Ectodermal cell (in vitro differentiated cells): Measurements from ENCODE around the gene HEG1.
A peak's percentile ranks its signal among the peaks of the same experiment; 100 is the strongest.

ENCODE experiments used
- H3K27ac ChIP-seq: 2 replicates; pipeline ENCODE4 v1.7.0; 2013; ENCODE audit warnings: mild to moderate bottlenecking, low read depth, low read length; ENCODE audit not compliant: insufficient read depth, poor library complexity, severe bottlenecking
- H3K27me3 ChIP-seq: 2 replicates; pipeline ENCODE4 v1.7.0; 2013; ENCODE audit warnings: mild to moderate bottlenecking, low read length; ENCODE audit not compliant: insufficient read depth, control insufficient read depth, poor library complexity, severe bottlenecking
- H3K36me3 ChIP-seq: one replicate; pipeline ENCODE4 v1.7.0; 2013; ENCODE audit warnings: low read length; ENCODE audit not compliant: control insufficient read depth, insufficient read depth
- H3K4me1 ChIP-seq: one replicate; pipeline ENCODE4 v1.7.0; 2013; ENCODE audit warnings: low read length; ENCODE audit not compliant: control insufficient read depth, insufficient read depth
- H3K4me3 ChIP-seq: 2 replicates; pipeline ENCODE4 v1.7.0; 2013; ENCODE audit warnings: low read depth, low read length, control low read depth; ENCODE audit not compliant: insufficient read depth
- H3K9me3 ChIP-seq: 2 replicates; pipeline ENCODE4 v1.7.0; 2013; ENCODE audit warnings: mild to moderate bottlenecking, low read length, moderate library complexity; ENCODE audit not compliant: control insufficient read depth
- WGBS, 2 experiments: methylation state at CpG; one replicate each; pipeline ENCODE4 v1.1.7; 2013; ENCODE audit warnings: missing lambda C conversion rate in 2 of 2; 5-methylcytosine and 5-hydroxymethylcytosine counted together

HEG1 gene

GRCh38 chr3:125051715-125052581 lies 3.8 kb downstream of the HEG1 start:
- 7 to 8% methylated on average over 14 of the region's 14 CpGs for WGBS, 2 experiments
- peaks cover 25% of the 10 kb centered on the region for H3K27me3 ChIP-seq
- H3K9me3 ChIP-seq: no peaks in the 10 kb centered on the region
- H3K4me3 ChIP-seq: no peak overlapping the region
- H3K36me3 ChIP-seq: no peaks in the 10 kb centered on the region
- H3K4me1 ChIP-seq: peaks cover 51% of the 10 kb centered on the region
- peak overlapping the region; percentile 5 for H3K27ac ChIP-seq

DNA sequence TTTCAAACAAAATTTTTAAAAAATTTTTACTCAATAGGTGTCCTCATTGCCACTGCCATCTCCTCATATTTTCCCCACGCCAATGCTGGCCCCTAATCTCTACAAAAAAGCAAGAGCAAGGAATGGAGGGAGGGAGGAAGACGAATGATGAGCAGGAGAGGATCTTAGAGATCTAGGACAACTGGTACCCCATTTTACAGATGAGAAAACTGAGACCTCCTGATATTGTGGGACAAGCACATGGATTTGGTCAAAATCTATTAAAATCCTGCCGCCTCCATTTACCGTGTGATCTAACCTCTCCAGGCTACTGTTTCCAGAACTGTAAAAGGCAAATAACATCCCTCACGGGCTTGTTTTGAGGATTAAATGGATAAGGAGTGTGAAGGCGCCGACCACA lies 4.6 kb downstream of the HEG1 start:
- H3K9me3 ChIP-seq: no peaks in the 10 kb centered on the region
- WGBS, 2 experiments: 85 to 87% methylated on average over 7 of the region's 7 CpGs
- no peak overlapping the region for H3K27ac ChIP-seq
- no peaks in the 10 kb centered on the region for H3K36me3 ChIP-seq
- H3K4me3 ChIP-seq: no peak overlapping the region
- H3K27me3 ChIP-seq: peaks cover 19% of the 10 kb centered on the region
- H3K4me1 ChIP-seq: peaks cover 51% of the 10 kb centered on the region

DNA sequence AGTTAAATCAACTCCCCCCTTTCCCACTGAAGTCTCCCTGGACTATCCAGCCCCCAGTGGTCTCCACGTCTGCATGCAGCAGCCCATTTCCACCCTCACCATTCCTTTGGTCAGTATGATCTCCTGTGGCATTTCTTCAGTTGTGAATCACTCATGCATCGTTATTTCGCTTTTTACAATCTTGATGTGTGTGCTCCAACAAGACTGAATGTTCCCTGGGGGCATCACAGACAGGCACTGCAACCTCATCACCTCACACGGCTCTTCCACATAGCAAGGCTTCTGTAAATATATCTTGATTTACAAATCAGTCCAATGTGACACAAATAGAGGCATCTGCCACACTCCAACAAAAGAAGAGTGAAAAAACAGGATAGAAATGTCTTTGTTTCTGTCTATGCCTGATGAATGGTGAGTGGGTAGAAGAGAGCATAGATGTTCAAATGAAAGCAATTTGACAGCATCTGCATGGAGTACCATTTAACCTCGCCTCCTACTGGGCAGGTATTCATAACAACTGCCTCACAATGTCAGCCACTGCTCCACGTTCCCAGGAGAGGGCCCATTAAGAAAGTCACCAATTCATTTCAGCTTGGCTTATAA lies 5.2 kb downstream of the HEG1 start:
- no peak overlapping the region for H3K27ac ChIP-seq
- WGBS, 2 experiments: 72 to 74% methylated on average over 6 of the region's 6 CpGs

DNA sequence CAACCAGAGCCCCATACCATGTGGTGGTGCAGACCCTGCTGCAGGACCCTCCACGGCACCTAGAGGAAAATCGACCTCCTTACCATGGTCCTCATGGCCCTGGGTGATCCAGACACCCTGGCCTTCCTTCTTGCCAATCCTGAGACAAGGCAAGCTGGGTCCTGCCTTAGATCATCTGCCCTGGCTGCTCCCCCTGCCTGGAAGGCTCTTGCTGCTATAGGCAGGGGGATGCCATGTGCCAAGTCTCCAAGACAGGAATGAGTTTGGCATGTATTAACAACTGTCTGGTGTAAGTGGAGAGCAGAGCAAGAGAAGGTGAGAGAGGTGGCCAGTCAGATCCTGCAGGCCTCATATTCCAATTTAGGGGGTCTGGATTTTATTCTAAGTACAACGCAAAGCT lies 7.5 kb downstream of the HEG1 start:
- peaks cover 46% of the 10 kb centered on the region for H3K4me1 ChIP-seq
- no peak overlapping the region for H3K27ac ChIP-seq
- no peaks in the 10 kb centered on the region for H3K36me3 ChIP-seq
- H3K9me3 ChIP-seq: no peaks in the 10 kb centered on the region
- H3K4me3 ChIP-seq: no peak overlapping the region
- 88 to 95% methylated on average over 3 of the region's 3 CpGs for WGBS, 2 experiments
- no peaks in the 10 kb centered on the region for H3K27me3 ChIP-seq

More for the DNA sequence above, 5.2 kb downstream of the HEG1 start:
- no peaks in the 10 kb centered on the region for H3K36me3 ChIP-seq
- no peaks in the 10 kb centered on the region for H3K9me3 ChIP-seq
- H3K4me1 ChIP-seq: peaks cover 51% of the 10 kb centered on the region
- peaks cover 19% of the 10 kb centered on the region for H3K27me3 ChIP-seq
- no peak overlapping the region for H3K4me3 ChIP-seq

DNA sequence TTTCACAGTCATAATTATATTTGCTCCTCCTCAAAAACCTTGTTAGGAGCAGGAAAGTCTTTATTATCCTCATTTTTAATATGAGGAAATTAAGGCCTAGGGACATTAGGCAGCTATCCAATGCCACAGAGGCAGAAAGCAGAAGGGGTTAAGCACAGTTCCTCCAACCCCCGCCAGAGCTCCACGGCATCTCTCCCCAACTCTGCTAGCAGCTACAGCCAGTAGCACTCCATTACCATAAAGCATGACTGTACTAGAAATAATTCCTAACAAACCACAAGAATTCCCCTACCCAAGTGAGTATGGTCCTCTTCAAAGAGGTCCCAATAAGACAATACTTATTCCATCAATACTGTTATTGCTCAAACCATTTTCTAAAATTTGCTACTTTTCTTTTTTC lies 9.8 kb downstream of the HEG1 start:
- H3K27ac ChIP-seq: no peak overlapping the region
- no peaks in the 10 kb centered on the region for H3K27me3 ChIP-seq
- H3K9me3 ChIP-seq: no peaks in the 10 kb centered on the region
- H3K4me1 ChIP-seq: peaks cover 39% of the 10 kb centered on the region
- no peaks in the 10 kb centered on the region for H3K36me3 ChIP-seq
- 68 to 79% methylated on average over 2 of the region's 2 CpGs for WGBS, 2 experiments
- H3K4me3 ChIP-seq: no peak overlapping the region

- no peaks in the 10 kb centered on the region for H3K36me3 ChIP-seq
- no peaks in the 10 kb centered on the region for H3K9me3 ChIP-seq
- WGBS, 2 experiments: 95 to 96% methylated on average over 5 of the region's 5 CpGs
- H3K4me3 ChIP-seq: no peak overlapping the region
- H3K27me3 ChIP-seq: no peaks in the 10 kb centered on the region
- H3K27ac ChIP-seq: no peak overlapping the region
- H3K4me1 ChIP-seq: peaks cover 39% of the 10 kb centered on the region
Measured at GRCh38 chr3:125045194-125045593, 10.6 kb downstream of the HEG1 start.

DNA sequence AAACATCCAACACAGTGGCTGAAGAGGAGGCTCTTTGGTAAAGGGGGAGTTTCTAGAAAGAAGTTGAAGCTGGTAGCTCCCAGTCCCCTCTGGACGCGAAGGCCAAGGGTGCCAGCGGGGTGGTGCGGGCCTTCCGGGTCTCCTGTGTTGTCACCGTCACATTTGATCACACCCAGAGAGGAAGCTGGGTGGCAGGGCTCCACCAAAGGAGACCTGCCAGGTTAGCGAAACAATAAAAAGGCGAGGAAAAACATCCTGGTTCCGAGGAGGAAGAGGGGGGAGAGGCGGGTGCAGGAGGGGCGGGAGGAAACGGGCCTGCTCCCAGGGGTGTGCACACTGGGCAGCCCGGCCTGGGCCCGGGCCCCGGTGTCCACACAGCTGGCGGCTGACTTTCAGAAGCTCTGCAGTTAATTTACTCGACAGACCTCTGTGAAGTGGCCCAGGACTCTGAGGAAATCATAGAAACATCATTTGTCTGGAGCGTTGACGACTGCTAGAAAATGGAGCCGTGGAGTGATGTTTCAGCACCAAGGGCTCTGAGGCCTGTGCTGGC lies 12.1 kb downstream of the HEG1 start:
- Histone ChIP-seq H3K4me1 (peaks cover 47% of the 10 kb centered on the region), H3K27me3 (no peaks in the 10 kb centered on the region), H3K27ac (peak overlapping the region; percentile 50), H3K36me3 (no peaks in the 10 kb centered on the region), H3K9me3 (no peaks in the 10 kb centered on the region), H3K4me3 (no peak overlapping the region)
- WGBS, 2 experiments: 79 to 83% methylated on average over 20 of the region's 20 CpGs

DNA sequence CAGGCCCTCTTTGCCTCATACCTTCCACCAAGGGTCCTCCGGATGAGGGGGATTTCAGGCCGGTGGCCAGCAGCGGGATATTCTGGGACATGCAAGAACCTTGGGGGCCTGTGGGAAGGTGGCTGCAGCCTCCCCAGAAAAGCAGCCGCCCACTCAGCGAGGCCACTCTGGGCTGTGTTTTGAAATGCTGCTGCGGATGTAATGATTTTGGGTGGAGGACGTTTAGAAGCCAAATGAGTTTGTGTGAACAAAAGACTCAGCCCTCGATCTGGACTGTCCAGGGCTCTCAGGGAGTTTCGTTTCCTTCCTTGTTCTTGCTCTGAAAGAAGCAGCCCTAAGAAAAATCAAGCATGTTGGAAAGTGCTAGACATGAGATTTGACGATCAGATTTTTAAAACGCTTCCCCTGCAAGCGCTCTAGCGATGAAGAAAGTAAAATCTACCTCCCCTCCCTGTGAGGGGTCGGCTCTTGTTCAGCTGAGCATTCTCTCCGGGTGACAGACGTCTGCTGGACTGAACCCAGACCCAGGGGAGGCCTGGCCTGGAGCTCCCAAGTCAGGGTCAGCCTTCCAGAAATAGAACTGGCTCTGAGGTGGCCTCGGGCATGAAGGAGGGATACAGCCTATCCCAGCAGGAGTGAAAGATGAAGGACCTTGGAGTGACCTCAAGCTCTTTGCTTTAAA lies 12.9 kb downstream of the HEG1 start:
- Histone ChIP-seq H3K4me1 (peaks cover 55% of the 10 kb centered on the region), H3K27ac (no peak overlapping the region), H3K9me3 (no peaks in the 10 kb centered on the region), H3K27me3 (no peaks in the 10 kb centered on the region), H3K4me3 (no peak overlapping the region), H3K36me3 (no peaks in the 10 kb centered on the region)
- WGBS, 2 experiments: 69% methylated on average over 17 of the region's 17 CpGs

- no peaks in the 10 kb centered on the region for H3K36me3 ChIP-seq
- H3K27ac ChIP-seq: no peak overlapping the region
- peaks cover 64% of the 10 kb centered on the region for H3K4me1 ChIP-seq
Measured at GRCh38 chr3:125039131-125040100, 16.4 kb downstream of the HEG1 start.

More at GRCh38 chr3:125039131-125040100, 16.4 kb downstream of the HEG1 start:
- Histone ChIP-seq H3K27me3 (no peaks in the 10 kb centered on the region), H3K4me3 (no peak overlapping the region), H3K9me3 (no peaks in the 10 kb centered on the region)
- WGBS, 2 experiments: 36 to 38% methylated on average over 11 of the region's 11 CpGs
